CD4-positive, alpha-beta T cell treated with Interleukin-6 at 100 ng/mL for 8 hours (primary cell): Measurements from ENCODE around the gene SPATA21.
A peak's percentile ranks its signal among the peaks of the same experiment; 100 is the strongest.

Source experiments
- DNase-seq: peaks from one replicate; pipeline ENCODE4 v3.0.0-alpha.2; 2020; ENCODE audit warnings: mixed read lengths, low spot score

Gene SPATA21

DNA sequence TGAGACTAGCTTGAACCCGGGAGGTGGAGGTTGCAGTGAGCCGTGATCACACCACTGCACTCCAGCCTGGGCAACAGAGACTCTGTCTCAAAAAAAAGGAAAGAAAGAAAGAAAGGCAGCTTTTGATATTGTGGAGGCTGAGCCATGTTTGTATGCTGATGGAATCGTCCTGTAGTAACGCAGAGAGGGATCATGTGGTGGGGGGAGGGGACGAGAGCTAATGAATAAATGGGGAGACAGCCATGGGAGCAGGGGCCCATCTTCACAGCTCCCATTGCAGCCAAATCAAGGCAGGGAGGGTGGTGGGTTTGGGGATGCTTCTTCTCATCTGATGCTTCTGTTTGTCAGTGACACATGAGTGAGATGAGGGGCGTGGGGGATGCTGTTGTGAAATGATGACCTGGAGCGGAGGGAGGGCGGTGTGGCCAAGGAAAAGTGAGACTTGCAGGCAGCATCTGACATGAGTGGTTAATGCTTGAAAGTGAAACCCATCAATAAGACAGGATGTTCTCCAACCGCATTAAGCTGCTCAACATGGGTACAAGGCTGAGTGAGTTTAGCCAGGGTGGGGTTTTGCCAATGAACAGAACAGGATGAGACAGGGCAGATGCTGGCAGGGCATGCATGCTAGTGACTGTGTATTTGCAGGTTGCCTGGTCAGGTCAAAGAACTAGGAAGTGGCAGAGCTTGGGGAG is 16.7 kb downstream of the SPATA21 start:
- DNase-seq = peak; percentile 76

GRCh38 chr1:16418823-16419425 is 18.3 kb downstream of the SPATA21 start:
- no peak for DNase-seq

DNA sequence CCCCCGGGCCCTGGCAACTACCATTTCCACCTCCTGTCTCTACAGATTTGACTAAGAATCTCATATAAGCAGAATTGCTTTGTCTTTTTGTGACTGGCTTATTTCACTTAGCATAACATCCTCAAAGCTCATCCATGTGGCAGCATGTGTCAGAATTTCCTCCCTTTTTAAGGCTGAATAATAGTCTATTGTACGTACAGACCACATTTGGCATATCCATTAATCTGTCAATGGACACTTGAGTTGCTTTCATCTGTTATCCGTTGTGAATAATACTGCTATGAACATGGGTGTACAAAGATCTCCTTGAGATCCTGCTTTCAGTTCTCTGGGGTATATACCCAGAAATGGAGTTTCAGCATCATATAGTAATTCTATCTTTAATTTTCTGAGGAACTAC is 24.0 kb downstream of the SPATA21 start:
- DNase-seq = no peak

GRCh38 chr1:16410803-16411202 is 26.4 kb downstream of the SPATA21 start:
- DNase-seq = no peak

DNA sequence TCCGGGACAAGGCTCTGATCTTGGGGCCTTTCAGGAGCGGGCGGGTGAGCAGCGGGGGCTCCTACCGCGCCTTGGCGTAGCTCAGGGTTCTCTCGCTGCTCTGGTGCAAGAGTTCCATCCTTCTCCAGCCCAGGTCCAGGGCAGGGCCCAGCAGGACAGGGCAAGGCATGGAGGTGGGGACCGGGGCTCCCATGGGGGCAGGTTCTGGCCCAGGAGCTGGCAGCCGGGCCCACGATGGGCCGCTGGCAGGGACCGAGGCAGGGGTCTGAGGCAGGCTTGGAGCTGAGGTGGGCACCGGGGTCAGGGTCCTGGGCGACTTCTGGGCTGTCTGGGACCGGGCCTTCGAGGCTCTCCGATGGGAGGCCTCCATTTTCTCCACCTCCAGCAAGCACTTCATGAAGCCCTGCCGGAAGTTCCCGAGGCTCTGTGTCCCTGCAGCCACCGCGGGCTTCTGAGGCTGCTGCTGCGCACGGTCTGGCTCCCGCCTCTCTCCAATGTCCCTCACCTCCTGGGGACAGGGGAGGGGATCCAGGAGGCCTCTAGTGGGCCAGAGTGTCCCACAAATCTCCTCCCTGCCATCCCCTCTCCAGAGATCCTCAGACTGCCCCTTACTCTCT is 27.6 kb downstream of the SPATA21 start:
- DNase-seq = no peak

GRCh38 chr1:16406868-16407267 is 30.4 kb downstream of the SPATA21 start:
- no peak for DNase-seq

DNA sequence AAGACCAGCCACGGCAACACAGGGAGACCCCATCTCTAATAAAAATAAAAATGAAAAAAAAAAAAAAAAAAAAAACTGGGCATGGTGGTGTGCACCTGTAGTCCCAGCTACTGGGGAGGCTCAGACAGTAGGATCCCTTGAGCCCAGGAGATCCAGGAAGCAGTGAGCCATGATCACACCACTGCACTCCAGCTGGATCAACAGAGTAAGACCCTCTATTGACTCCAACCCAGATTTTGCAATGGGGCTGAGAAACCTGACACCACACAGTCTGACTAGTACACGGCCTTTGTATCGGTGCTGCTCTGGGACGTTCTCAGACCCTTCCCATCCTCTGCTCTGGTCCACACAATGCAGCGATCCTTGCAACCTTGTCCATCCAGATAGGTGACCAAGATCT is 31.8 kb downstream of the SPATA21 start:
- no peak for DNase-seq

- no peak for DNase-seq
Measured at GRCh38 chr1:16402742-16403141, 34.5 kb downstream of the SPATA21 start.

GRCh38 chr1:16398371-16398953 is 38.8 kb downstream of the SPATA21 start:
- DNase-seq = no peak

DNA sequence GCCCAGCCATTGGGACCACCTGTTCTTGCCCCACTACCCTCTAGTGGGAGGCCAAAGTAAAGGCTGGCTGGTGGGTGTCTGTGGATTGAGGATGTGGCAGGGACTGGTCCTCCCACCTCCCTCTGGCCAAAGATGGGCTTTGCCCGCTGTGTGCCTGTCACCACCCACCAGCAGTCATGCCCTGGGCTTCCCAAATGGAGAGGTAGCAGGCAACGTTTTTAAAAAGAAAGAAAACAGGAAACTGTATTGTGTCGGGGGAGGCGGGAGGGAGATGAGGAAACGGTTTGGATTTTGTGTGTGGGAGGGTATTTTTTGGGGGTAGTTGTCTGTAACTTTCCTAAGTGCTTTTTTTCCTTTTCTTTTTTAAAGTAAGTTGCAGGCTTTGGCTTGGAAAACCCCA is 40.1 kb downstream of the SPATA21 start:
- no peak for DNase-seq

GRCh38 chr1:16396591-16396990 is 40.6 kb downstream of the SPATA21 start:
- no peak for DNase-seq

DNA sequence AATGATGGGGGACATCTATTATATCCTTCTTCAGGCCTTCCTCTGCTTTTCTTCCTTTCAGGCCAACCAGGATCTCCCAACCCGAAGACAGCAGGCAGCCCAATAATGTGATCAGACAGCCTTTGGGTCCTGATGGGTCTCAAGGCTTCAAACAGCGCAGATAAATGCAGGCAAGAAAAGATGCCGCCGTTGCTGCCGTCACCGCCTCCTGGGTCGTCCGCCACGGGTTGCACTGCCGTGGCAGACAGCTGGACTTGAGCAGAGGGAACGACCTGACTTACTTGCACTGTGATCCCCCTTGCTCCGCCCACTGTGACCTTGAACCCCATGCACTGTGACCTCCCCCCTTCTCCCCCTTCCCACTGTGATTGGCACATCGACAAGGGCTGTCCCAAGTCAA is 42.2 kb downstream of the SPATA21 start:
- DNase-seq = no peak

DNA sequence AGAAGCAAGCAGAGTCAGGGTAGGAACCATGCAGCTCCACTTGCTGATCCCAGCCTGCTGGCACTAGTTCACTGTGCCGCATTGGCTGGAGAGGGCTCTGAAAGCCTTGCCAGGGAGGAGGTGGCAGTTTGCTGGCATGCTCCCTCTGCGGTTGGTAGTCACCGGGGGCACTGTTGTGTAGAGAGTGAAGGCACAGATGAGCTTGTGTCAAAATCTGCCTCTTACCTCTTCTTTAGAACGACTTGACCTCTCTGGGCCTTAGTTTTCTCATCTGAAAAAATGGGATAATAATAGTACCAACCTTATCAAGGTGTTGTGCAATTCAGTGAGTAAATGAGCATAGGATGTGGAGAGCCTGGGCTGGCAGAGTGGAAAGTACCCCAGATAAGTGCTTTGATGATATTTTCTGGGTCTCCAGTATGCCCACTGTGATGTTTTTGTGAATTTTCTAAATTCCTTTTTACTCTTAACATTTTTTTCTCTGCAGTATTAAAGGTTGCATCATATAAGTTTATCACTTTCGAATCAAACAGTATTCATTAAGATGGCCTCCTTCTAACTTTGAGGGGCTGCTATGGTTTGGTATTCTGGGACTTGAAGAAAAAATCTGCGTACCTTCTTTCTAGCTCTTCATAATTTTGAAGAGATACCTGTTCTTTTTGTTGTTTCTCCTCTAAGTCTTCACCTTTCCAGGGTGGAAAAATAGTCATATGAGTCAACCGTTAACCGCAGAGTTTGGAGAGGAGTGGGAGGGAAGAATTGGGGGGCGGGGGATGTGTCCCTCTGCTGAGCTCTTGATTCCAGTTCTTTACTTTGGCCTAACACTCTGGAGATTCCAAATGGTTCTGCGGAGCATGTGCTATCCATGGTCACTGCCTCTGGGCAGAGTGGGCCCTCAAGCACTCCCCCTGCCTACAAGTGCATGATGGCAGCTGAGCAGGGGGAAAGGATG is 43.4 kb downstream of the SPATA21 start:
- no peak for DNase-seq

DNA sequence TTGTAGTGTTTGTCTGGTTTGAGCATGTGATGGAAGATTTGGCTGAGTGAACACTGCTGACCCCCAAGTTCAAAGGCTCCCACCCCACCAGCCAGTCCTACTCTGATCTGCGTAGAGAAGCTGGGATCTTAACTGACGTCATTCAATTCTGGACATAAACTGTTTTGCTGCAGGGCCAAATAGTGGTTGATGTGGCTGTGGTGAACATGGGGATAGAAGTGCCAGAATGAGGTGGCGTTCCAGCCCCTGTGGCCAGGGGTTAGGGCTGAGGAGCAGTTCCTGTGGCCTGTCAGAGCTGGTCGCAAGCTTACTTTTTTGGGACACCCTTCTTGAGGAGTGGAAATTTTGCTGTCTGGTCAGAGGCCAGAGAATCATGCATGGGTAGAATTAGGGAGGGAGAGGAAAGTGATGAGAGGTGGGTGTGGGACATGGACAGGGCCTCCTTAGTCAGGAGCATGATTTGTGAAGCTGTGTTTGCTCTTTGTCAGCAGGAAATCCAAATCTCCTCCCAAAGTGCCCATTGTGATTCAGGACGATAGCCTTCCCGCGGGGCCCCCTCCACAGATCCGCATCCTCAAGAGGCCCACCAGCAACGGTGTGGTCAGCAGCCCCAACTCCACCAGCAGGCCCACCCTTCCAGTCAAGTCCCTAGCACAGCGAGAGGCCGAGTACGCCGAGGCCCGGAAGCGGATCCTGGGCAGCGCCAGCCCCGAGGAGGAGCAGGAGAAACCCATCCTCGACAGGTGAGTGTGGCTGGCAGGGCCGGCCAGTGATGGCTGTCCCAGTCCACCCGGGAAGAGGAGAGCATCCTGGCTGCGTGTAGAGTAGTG is 44.3 kb downstream of the SPATA21 start:
- DNase-seq = no peak

- no peak for DNase-seq
Measured at GRCh38 chr1:16391411-16391810, 45.8 kb downstream of the SPATA21 start.

DNA sequence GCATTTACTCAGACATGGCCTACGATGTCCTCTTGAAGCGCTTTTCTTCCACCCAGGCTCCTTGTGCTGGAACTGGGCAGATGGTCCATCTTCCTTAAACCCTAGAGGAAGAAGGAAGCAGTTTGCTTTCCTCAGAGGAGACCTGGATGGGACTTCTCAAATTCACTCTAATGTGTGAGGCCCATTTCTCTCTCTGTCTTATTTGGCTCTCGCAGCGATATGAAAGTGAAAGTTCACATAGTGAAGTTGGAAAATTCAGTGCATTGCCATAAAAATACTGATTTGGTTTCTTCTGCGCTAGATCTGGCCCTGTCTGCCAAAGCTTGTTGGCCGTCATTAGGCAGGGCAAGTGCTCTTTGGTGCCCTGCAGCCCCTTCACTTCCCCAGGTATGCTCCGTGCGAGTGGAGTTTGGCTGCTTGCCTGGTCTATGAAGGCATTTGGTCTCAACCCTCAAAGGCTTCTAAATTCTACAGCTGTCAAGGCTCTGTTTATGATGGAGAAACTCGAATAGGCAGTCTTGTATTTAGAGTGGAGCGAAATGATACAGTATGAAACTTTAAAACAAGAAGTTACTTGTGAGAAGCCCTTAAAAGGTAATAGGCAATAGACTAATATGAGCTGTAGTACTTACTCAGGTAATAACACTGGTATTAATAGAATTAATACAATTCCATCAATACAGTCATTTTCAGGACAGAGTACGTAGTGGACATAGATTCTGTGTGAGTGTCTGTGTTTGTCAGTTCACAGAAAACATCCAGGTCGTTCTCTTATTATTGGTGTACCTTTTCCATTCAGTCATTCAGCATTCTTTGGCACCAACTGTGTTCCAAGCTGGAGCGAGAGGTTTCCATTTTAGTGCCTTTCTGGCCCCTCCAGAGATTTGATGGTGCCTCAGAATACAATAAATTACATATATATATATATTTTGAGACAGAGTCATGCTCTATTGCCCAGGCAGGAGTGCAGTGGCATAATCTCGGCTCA is 49.7 kb downstream of the SPATA21 start:
- no peak for DNase-seq

DNA sequence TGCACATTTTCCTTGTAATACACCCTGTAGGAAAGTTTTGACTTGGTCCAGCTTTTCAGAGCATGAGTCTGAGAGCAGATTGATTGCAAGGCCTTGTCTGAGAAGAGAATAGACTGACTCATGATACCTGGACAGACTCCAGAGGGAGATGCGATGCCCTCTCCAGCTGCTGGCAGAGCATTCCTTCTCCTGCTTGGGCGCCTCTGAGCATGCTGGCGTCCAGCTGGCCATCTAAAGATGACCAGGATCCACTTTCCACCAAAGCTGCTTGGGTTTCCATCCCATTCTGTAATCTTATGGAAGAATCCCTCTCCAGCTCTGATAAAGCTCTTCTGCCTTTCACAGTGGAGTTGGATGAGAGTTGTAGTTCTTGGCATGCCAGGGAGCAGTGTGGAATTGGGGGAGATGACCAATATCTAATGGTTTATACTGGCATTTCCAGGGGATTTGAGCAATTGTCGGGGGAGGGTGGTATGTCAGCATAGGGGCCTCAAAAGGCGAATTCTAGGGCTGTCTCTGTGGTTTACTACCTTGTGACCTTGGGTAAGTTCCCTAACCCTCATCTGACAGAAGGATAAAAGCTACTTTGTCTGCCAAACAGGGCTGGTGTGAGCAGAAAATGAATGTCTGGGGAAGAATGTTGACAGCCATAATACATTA is 50.6 kb downstream of the SPATA21 start:
- DNase-seq = no peak

- no peak for DNase-seq
Measured at GRCh38 chr1:16385659-16386453, 51.4 kb downstream of the SPATA21 start.

DNA sequence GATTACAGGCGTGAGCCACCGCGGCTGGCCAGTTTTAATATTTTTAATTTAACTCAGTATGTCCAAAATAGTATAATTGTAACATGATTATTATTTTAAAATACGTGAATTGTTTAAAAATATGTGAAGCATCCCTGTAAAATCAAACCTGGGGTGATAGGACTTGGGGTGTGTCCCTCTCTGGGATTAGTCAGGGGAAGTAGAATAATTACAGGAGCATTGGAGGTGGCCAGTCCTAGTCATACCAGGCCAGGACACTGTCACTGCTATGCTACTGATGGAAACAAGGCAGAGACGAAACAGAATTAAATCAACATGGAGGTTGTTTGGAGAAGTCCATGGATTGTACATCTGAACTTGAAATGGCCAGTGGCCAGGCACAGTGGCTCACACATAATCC is 53.3 kb downstream of the SPATA21 start:
- no peak for DNase-seq
